ENCODE data around the gene ACOT11.

Gene ACOT11
- 0.35 to 1.6 (median 1.2) reads per million in 3 donors for total RNA-seq

- no peaks in the 10 kb centered on the region for H3K27me3 ChIP-seq (replicated peaks; ENCODE audit: control insufficient read depth, insufficient read depth, low read length, poor library complexity, severe bottlenecking)
- no peaks in the 10 kb centered on the region for H3K9me3 ChIP-seq (ENCODE audit: control insufficient read depth, low read length)
- H3K4me3 ChIP-seq (ENCODE audit: insufficient read depth, low read depth, low read length, poor library complexity, severe bottlenecking), result no peak within 1 kb of the TSS
- H3K36me3 ChIP-seq (ENCODE audit: control insufficient read depth, insufficient read depth, low read length), result no peaks in the 10 kb centered on the region
- H3K27ac ChIP-seq (ENCODE audit: insufficient read depth, low read length, poor library complexity, severe bottlenecking), result no peak within 1 kb of the TSS
- no peaks in the 10 kb centered on the region for H3K4me1 ChIP-seq (ENCODE audit: control insufficient read depth, insufficient read depth, low read length, poor library complexity, severe bottlenecking)
- no peak for DNase-seq
Measured at GRCh38 chr1:54547601-54548388, at the start of gene ACOT11. Gene ACOT11 (plus strand): TSS chr1:54548228. CDS start chr1:54548310, 82 bp downstream.

GRCh38 chr1:54498383-54499096, 49.5 kb upstream of the ACOT11 start:
- no peaks in the 10 kb centered on the region for H3K36me3 ChIP-seq (ENCODE audit: control insufficient read depth, insufficient read depth, low read length)
- no peak for DNase-seq
- H3K9me3 ChIP-seq (ENCODE audit: control insufficient read depth, low read length), result no peaks in the 10 kb centered on the region
- H3K4me3 ChIP-seq (ENCODE audit: insufficient read depth, low read depth, low read length, poor library complexity, severe bottlenecking), result peak overlapping the region; percentile 48
- H3K27ac ChIP-seq (ENCODE audit: insufficient read depth, low read length, poor library complexity, severe bottlenecking), result no peak overlapping the region
- peaks cover 12% of the 10 kb centered on the region for H3K4me1 ChIP-seq (ENCODE audit: control insufficient read depth, insufficient read depth, low read length, poor library complexity, severe bottlenecking)
- H3K27me3 ChIP-seq (replicated peaks; ENCODE audit: control insufficient read depth, insufficient read depth, low read length, poor library complexity, severe bottlenecking), result peaks cover 5% of the 10 kb centered on the region

GRCh38 chr1:54499097-54499359, 49.0 kb upstream of the ACOT11 start:
- Histone ChIP-seq H3K27ac (ENCODE audit: insufficient read depth, low read length, poor library complexity, severe bottlenecking) (no peak overlapping the region), H3K36me3 (ENCODE audit: control insufficient read depth, insufficient read depth, low read length) (no peaks in the 10 kb centered on the region), H3K27me3 (replicated peaks; ENCODE audit: control insufficient read depth, insufficient read depth, low read length, poor library complexity, severe bottlenecking) (peaks cover 5% of the 10 kb centered on the region), H3K4me1 (ENCODE audit: control insufficient read depth, insufficient read depth, low read length, poor library complexity, severe bottlenecking) (peaks cover 12% of the 10 kb centered on the region), H3K4me3 (ENCODE audit: insufficient read depth, low read depth, low read length, poor library complexity, severe bottlenecking) (peak overlapping the region; percentile 48), H3K9me3 (ENCODE audit: control insufficient read depth, low read length) (no peaks in the 10 kb centered on the region)
- no peak for DNase-seq

- Histone ChIP-seq H3K27ac (ENCODE audit: insufficient read depth, low read length, poor library complexity, severe bottlenecking) (no peak overlapping the region), H3K36me3 (ENCODE audit: control insufficient read depth, insufficient read depth, low read length) (no peaks in the 10 kb centered on the region), H3K4me3 (ENCODE audit: insufficient read depth, low read depth, low read length, poor library complexity, severe bottlenecking) (peak overlapping the region; percentile 48), H3K27me3 (replicated peaks; ENCODE audit: control insufficient read depth, insufficient read depth, low read length, poor library complexity, severe bottlenecking) (peaks cover 5% of the 10 kb centered on the region), H3K4me1 (ENCODE audit: control insufficient read depth, insufficient read depth, low read length, poor library complexity, severe bottlenecking) (peaks cover 12% of the 10 kb centered on the region), H3K9me3 (ENCODE audit: control insufficient read depth, low read length) (no peaks in the 10 kb centered on the region)
- DNase-seq, result no peak
Measured at GRCh38 chr1:54499360-54500106, 48.5 kb upstream of the ACOT11 start.

- H3K4me1 ChIP-seq (ENCODE audit: control insufficient read depth, insufficient read depth, low read length, poor library complexity, severe bottlenecking), result peaks cover 12% of the 10 kb centered on the region
- H3K27ac ChIP-seq (ENCODE audit: insufficient read depth, low read length, poor library complexity, severe bottlenecking), result no peak overlapping the region
- H3K4me3 ChIP-seq (ENCODE audit: insufficient read depth, low read depth, low read length, poor library complexity, severe bottlenecking), result peak overlapping the region; percentile 48
- peaks cover 5% of the 10 kb centered on the region for H3K27me3 ChIP-seq (replicated peaks; ENCODE audit: control insufficient read depth, insufficient read depth, low read length, poor library complexity, severe bottlenecking)
- DNase-seq, result no peak
- no peaks in the 10 kb centered on the region for H3K9me3 ChIP-seq (ENCODE audit: control insufficient read depth, low read length)
- no peaks in the 10 kb centered on the region for H3K36me3 ChIP-seq (ENCODE audit: control insufficient read depth, insufficient read depth, low read length)
Measured at GRCh38 chr1:54500107-54500431, 48.0 kb upstream of the ACOT11 start.

GRCh38 chr1:54501849-54502248, 46.2 kb upstream of the ACOT11 start:
- Histone ChIP-seq H3K4me1 (ENCODE audit: control insufficient read depth, insufficient read depth, low read length, poor library complexity, severe bottlenecking) (peaks cover 12% of the 10 kb centered on the region), H3K9me3 (ENCODE audit: control insufficient read depth, low read length) (no peaks in the 10 kb centered on the region), H3K27ac (ENCODE audit: insufficient read depth, low read length, poor library complexity, severe bottlenecking) (no peak overlapping the region), H3K27me3 (replicated peaks; ENCODE audit: control insufficient read depth, insufficient read depth, low read length, poor library complexity, severe bottlenecking) (peaks cover 5% of the 10 kb centered on the region), H3K36me3 (ENCODE audit: control insufficient read depth, insufficient read depth, low read length) (no peaks in the 10 kb centered on the region), H3K4me3 (ENCODE audit: insufficient read depth, low read depth, low read length, poor library complexity, severe bottlenecking) (no peak overlapping the region)
- DNase-seq, result no peak

- DNase-seq, result no peak
- no peaks in the 10 kb centered on the region for H3K36me3 ChIP-seq (ENCODE audit: control insufficient read depth, insufficient read depth, low read length)
- no peak overlapping the region for H3K4me3 ChIP-seq (ENCODE audit: insufficient read depth, low read depth, low read length, poor library complexity, severe bottlenecking)
- peaks cover 5% of the 10 kb centered on the region for H3K27me3 ChIP-seq (replicated peaks; ENCODE audit: control insufficient read depth, insufficient read depth, low read length, poor library complexity, severe bottlenecking)
- peaks cover 12% of the 10 kb centered on the region for H3K4me1 ChIP-seq (ENCODE audit: control insufficient read depth, insufficient read depth, low read length, poor library complexity, severe bottlenecking)
- H3K9me3 ChIP-seq (ENCODE audit: control insufficient read depth, low read length), result no peaks in the 10 kb centered on the region
- no peak overlapping the region for H3K27ac ChIP-seq (ENCODE audit: insufficient read depth, low read length, poor library complexity, severe bottlenecking)
Measured at GRCh38 chr1:54502342-54502741, 45.7 kb upstream of the ACOT11 start.

- Histone ChIP-seq H3K27ac (ENCODE audit: insufficient read depth, low read length, poor library complexity, severe bottlenecking) (no peak overlapping the region), H3K4me1 (ENCODE audit: control insufficient read depth, insufficient read depth, low read length, poor library complexity, severe bottlenecking) (no peaks in the 10 kb centered on the region), H3K4me3 (ENCODE audit: insufficient read depth, low read depth, low read length, poor library complexity, severe bottlenecking) (no peak overlapping the region), H3K36me3 (ENCODE audit: control insufficient read depth, insufficient read depth, low read length) (no peaks in the 10 kb centered on the region), H3K27me3 (replicated peaks; ENCODE audit: control insufficient read depth, insufficient read depth, low read length, poor library complexity, severe bottlenecking) (no peaks in the 10 kb centered on the region), H3K9me3 (ENCODE audit: control insufficient read depth, low read length) (no peaks in the 10 kb centered on the region)
- DNase-seq, result no peak
Measured at GRCh38 chr1:54506594-54506993, 41.4 kb upstream of the ACOT11 start.

GRCh38 chr1:54507033-54507870, 40.8 kb upstream of the ACOT11 start:
- Histone ChIP-seq H3K27me3 (replicated peaks; ENCODE audit: control insufficient read depth, insufficient read depth, low read length, poor library complexity, severe bottlenecking) (no peaks in the 10 kb centered on the region), H3K4me1 (ENCODE audit: control insufficient read depth, insufficient read depth, low read length, poor library complexity, severe bottlenecking) (no peaks in the 10 kb centered on the region), H3K4me3 (ENCODE audit: insufficient read depth, low read depth, low read length, poor library complexity, severe bottlenecking) (no peak overlapping the region), H3K36me3 (ENCODE audit: control insufficient read depth, insufficient read depth, low read length) (no peaks in the 10 kb centered on the region), H3K9me3 (ENCODE audit: control insufficient read depth, low read length) (no peaks in the 10 kb centered on the region), H3K27ac (ENCODE audit: insufficient read depth, low read length, poor library complexity, severe bottlenecking) (no peak overlapping the region)
- no peak for DNase-seq

Data from effector memory CD4-positive, alpha-beta T cell (primary cell).